HG03354 (cell line): ENCODE data around the gene CD302.
A peak's percentile ranks its signal among the peaks of the same experiment; 100 is the strongest.
"Not testable (repeated sequence)": the region's sequence is repeated elsewhere in the genome, so short reads cannot be mapped to it uniquely, and the experiment has no call there.

Experiments
- ATAC-seq: cut with Tn5 transposase; IDR thresholded peaks from one replicate; pipeline ENCODE4 v1.9.1; 2021; ENCODE audit warnings: mild to moderate bottlenecking; ENCODE audit not compliant: unreplicated experiment, poor library complexity, severe bottlenecking

Gene CD302

GRCh38 chr2:159795841-159796690 lies 1.9 kb downstream of the CD302 start:
- ATAC-seq: no peak

DNA sequence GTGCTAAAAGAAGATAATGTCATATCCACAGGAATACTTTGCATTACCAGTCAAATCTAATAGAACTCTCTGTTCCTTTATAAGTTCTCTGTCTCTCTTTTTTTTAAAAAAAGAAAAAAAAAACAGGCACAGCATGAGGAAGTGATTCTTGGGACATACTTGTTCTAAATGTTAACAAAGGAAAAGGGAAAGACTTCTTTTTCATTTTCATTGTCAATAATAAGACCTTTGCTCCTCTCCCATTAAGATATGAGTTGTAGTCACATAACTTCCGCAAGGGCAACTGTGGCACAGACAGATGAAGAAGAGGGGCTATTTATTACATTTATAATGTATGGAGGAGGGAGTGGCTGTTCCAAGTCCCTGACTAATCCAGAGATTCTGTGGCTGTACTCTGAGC lies 4.7 kb downstream of the CD302 start:
- ATAC-seq: no peak

- no peak for ATAC-seq
Observed at GRCh38 chr2:159792599-159792998, 5.4 kb downstream of the CD302 start.

DNA sequence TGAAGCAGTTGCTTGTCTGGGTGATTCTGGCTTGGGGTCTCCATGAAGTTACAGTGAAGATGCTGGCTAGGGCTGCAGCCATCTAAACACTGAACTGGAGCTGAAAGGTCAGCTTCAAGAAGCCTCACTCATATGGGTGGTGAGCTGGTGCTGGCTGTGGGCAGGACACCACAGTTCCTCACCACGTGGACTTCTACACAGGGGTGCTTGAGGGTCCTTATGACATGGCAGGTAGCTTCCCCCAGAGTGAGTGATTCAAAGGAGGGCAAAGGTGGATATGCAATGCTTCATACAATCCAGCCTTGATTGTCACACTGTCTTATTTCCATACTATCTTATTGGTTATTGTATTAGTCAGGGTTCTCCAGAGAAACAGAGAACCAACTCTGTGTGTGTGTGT lies 6.0 kb downstream of the CD302 start:
- ATAC-seq: no peak

GRCh38 chr2:159790323-159790722 lies 7.7 kb downstream of the CD302 start:
- ATAC-seq: peak; percentile 51

DNA sequence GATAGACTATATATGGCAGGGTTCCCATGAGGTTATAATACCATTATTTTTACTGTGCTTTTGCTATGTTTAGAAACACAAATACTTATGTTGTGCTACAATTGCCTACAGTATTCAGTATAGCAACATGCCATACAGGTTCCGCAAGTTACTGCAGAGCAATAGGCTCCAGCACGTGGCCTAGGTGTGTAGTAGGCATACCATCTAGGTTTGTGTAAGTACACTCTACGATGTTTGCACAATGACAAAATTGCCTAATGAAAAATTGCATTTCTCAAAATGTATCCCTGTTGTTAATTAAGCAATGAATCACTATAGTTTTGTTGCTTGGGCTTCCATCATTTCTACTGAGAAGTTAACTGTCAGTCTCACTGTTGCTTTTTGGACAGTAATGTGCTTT lies 9.8 kb downstream of the CD302 start:
- no peak for ATAC-seq

- not testable (repeated sequence) for ATAC-seq
Observed at GRCh38 chr2:159787647-159788046, 10.4 kb downstream of the CD302 start.

DNA sequence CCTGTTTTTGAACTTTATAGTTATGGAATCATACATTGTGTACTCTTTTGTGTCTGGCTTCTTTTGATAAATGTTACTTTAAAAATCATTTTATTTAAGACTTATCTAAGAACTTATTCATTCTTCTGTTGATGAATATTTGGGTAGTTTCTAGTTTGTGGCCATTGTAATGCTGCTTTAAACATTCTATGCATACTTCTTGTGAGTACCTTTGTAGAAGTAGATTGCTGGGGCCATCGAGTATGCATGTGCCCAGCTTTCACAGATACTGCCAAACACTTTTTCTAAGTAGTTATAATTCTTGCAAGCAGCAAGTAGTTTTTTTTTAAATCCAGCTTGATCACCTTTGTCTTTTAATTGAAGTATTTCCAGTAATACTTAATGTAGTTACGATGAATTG lies 11.1 kb downstream of the CD302 start:
- no peak for ATAC-seq

DNA sequence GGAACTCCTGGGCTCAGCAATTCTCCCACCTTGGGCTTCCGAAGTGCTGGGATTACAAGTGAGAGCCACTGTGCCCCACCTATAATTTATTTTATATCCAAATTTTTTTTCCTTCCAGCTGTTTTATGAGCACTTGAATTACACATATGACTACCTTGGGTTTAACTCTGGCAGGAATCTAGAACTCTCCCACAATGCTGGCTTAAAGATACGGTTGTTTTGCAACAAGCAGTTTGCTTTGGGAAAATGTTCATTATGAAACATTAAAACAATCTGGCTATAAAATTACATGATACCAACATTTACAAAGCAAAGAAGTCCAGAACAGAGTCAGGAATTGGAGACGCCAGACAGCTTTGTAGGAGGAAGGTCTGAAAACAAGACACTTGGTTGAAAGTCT lies 12.8 kb downstream of the CD302 start:
- ATAC-seq: no peak

- ATAC-seq: not testable (repeated sequence)
Observed at GRCh38 chr2:159784744-159785143, 13.3 kb downstream of the CD302 start.

GRCh38 chr2:159783556-159783955 lies 14.5 kb downstream of the CD302 start:
- ATAC-seq: no peak

DNA sequence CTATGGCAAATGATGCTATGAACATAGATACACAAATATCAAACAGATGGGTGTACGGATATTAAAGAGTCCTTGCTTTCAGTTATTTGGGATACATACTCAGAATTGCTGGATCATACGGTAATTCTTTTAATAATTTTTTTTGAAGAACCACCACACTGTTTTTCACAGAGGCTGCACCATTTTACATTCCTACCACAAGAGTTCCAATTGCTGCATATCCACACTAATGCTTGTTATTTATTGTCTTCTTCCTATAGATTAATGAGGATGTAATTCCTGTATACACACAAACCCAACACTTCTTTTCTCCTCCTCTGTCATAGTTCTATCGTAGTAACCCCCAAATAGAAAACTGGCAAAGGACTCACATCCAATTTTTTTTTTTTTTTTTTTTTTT lies 21.7 kb downstream of the CD302 start:
- ATAC-seq: no peak

GRCh38 chr2:159775021-159775420 lies 23.0 kb downstream of the CD302 start:
- no peak for ATAC-seq

- ATAC-seq: no peak
Observed at GRCh38 chr2:159774370-159774990, 23.5 kb downstream of the CD302 start.

GRCh38 chr2:159773886-159774285 lies 24.1 kb downstream of the CD302 start:
- no peak for ATAC-seq

DNA sequence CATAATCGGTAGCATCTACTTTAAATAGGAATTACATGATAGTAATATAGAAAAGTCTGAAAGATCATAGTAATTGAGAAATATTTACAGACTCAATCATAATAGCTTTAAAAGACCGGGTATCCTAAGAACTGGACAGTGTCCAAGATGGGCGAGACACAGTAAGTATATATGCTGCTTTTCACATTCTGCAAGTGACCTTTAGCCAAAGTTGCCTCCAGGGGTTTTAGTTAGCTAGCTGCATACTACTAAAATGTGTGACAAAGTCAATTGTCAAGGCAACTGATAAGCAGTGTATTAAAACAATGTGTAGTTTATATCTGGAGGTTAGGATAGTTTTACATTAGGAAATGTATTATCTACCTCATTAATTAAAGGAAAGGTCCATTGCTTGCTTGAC lies 24.6 kb downstream of the CD302 start:
- no peak for ATAC-seq

GRCh38 chr2:159769147-159769546 lies 28.9 kb downstream of the CD302 start:
- no peak for ATAC-seq

- ATAC-seq: no peak
Observed at GRCh38 chr2:159762075-159762474, 35.9 kb downstream of the CD302 start.

DNA sequence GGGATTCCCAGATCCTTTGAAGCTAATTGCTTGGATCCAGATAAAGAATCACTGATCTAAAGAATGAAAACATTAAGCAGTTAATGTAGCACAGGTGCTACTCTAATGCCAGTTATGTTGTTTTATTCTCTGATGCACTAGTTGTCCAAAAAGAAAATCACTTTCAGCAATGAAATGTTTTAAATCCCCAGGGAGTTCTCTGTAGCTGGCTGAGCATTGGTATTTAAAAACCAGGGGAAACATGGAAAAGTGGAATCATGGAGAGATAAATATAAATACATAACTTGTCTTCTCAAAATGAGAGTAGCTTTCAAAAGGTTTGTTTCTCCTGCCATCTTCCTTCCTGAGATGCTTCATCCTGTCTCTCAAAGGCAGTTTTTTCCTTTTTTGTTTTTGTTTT lies 37.7 kb downstream of the CD302 start:
- ATAC-seq: no peak

- no peak for ATAC-seq
Observed at GRCh38 chr2:159759577-159759976, 38.4 kb downstream of the CD302 start.

GRCh38 chr2:159758686-159759085 lies 39.3 kb downstream of the CD302 start:
- ATAC-seq: no peak
